ENCODE results near the gene COG5.

DNA sequence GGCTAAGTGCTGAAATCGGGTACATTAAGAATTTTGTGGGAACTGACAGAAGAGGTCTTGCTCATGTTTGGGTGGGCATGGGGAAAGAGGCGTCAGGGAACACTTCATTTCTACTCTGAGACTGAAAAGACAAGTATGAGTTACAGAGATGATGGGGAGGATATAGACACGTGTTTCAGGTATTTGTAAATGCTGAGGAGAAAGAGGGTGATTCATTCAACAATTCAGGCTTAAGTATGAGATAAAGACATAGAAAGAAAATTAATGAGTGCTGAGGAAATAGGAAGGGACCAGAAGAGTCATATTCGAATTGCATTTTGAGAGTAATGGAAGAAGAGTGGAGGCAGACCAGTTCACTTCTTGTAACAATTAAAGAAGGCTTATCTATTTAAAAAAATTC lies 251.3 kb downstream of the COG5 start:
- no peak for TF ChIP-seq POU5F1 (IDR thresholded peaks at IDR 0.05; ENCODE audit: borderline replicate concordance, low read depth, low read length, partially characterized antibody)
- TF ChIP-seq RFX1 (IDR thresholded peaks at IDR 0.05): no peak
- TF ChIP-seq POLR2H (tag; IDR thresholded peaks at IDR 0.05; ENCODE audit: low read depth): no peak
- TF ChIP-seq, protein P1, sequence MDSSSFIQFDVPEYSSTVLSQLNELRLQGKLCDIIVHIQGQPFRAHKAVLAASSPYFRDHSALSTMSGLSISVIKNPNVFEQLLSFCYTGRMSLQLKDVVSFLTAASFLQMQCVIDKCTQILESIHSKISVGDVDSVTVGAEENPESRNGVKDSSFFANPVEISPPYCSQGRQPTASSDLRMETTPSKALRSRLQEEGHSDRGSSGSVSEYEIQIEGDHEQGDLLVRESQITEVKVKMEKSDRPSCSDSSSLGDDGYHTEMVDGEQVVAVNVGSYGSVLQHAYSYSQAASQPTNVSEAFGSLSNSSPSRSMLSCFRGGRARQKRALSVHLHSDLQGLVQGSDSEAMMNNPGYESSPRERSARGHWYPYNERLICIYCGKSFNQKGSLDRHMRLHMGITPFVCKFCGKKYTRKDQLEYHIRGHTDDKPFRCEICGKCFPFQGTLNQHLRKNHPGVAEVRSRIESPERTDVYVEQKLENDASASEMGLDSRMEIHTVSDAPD (CRISPR knock-in tag; IDR thresholded peaks at IDR 0.05): no peak
- TF ChIP-seq EZH2 (IDR thresholded peaks at IDR 0.05; ENCODE audit: borderline replicate concordance, low read depth, low read length): no peak
- TF ChIP-seq POLR2AphosphoS5 (IDR thresholded peaks at IDR 0.05; ENCODE audit: control insufficient read depth, insufficient read depth, low read depth, low read length): no peak
- TF ChIP-seq RBM39 (optimal IDR thresholded peaks at IDR 0.05; ENCODE audit: low read depth, low read length): no peak
- TF ChIP-seq, protein P2, sequence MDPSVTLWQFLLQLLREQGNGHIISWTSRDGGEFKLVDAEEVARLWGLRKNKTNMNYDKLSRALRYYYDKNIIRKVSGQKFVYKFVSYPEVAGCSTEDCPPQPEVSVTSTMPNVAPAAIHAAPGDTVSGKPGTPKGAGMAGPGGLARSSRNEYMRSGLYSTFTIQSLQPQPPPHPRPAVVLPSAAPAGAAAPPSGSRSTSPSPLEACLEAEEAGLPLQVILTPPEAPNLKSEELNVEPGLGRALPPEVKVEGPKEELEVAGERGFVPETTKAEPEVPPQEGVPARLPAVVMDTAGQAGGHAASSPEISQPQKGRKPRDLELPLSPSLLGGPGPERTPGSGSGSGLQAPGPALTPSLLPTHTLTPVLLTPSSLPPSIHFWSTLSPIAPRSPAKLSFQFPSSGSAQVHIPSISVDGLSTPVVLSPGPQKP (CRISPR knock-in tag; IDR thresholded peaks at IDR 0.05): no peak
- TF ChIP-seq RAD21 (CRISPR knock-in tag; conservative IDR thresholded peaks at IDR 0.05 in 1 of 2, IDR thresholded peaks at IDR 0.05 in 1 of 2): no peak
- no peak for TF ChIP-seq TCF7 (IDR thresholded peaks at IDR 0.05; ENCODE audit: borderline replicate concordance)
